NCI-H345 (cell line): ENCODE results near the gene SP140.
"Not testable (repeated sequence)": the region's sequence is repeated elsewhere in the genome, so short reads cannot be mapped to it uniquely, and the experiment has no call there.

Experiments
- DNase-seq: peaks from one replicate; lab custom pipeline; 2025; lab: John Stamatoyannopoulos, UW

SP140 gene

DNA sequence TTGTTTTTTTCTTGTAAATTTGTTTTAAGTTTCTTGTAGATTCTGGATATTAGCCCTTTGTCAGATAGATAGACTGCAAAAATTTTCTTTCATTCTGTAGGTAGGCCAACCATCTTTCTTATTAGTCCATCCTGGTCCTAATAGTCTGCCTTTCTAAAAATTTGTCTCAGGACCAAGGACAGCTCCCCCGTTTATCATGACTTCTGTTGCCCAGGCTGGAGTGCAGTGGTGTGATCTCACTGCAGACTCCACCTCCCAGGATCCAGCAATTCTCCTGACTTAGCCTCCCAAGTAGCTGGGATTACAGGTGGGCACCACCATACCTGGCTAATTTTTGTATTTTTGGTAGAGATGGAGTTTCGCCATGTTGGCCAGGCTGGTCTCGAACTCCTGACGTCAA is 63.8 kb downstream of the SP140 start:
- not testable (repeated sequence) for DNase-seq

DNA sequence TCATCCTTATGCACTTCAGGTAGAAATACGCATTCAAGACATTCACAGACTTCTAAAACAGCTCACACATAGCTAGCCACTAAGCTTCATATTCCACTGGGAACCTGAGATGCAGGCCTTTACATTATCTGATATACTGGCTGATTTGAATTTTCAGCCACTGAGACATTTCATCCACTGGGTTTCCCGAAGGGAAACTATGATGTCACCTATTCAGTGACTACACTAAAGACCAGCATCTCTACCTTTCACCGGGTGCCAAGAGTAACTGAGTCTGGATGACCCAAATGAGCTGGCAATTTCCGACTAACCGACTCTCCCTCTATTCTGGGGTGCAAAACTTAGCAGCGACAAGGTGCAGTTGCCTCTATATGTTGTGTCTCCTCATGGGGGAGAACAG is 69.7 kb downstream of the SP140 start:
- no peak for DNase-seq

DNA sequence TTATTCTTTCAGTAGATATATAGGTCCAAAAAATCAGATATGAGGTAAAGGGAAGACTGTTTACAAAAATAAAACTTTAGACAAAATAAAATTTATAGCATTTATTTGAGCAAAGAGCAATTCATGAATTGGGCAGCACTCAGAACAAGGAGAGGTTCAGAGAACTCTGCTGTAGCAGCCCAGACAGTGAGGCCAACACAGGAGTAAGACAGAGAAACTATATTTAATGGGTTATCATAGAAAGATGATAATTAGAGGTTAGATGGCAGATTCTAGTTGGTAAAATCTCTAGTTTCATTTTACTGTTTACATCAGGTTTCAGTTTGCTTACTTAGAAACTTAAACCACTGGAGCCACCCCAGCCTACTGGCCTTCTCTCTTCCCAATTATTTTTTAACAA is 71.4 kb downstream of the SP140 start:
- no peak for DNase-seq

DNA sequence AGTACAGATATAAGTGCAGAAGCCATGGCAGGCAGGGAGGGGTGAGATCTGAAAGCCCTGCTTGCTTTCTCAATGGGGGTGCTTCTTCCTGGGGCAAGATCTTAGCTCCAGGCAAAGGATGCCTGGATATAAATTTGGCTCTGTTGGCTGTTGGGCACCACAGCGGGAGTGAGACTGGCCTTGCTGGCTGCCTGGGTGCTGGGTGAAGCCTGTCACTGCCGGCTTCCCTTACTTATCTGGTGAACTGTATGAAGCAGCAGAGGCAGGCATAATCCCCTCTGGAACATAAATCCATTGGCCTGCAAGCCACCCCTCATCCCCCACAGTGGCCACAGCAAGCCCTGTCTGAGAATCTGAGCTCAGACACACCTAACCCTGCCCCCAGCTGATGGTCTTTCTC is 74.1 kb downstream of the SP140 start:
- no peak for DNase-seq

DNA sequence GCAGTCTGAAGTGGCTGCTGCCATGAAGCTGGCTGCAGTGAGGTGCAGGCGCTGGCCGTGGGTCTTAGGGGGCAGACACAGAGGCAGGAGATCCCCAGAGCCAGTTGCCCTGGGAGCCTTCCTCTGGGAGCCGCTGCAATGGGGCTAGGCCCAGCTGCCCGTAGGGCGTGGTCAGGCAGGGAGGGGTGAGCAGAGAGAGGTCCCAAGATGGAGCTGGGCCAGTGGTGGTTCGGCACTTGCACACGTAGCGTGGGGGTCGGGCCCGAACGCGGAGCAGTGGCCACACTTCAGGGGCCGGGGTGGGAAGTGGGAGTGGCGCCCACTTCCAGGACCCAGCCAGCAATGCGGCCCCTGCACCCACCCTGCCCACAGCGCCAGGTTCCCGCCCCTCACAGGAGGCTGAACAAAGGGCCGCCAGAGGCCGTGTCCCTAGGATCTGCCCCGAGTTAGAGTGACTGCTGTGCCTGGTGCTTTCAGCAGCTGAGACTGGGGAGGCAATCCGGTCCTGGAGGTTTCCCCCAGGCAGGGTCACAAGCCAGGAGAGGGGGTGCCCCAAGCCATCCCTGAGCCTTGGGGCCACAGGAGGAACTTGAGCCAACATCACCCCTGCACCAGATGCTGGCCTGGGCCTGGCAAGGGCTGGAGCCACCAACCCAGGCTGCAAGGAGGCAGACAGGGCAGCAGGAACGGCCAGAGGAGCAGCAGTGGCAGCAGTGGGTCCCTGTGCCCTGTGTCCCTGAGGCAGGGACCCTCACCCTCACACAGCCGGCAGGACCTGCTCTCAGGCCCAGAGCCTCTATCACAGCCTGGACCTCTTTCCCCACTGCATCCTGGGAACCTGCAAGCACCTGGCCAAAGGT is 80.1 kb downstream of the SP140 start:
- no peak for DNase-seq

DNA sequence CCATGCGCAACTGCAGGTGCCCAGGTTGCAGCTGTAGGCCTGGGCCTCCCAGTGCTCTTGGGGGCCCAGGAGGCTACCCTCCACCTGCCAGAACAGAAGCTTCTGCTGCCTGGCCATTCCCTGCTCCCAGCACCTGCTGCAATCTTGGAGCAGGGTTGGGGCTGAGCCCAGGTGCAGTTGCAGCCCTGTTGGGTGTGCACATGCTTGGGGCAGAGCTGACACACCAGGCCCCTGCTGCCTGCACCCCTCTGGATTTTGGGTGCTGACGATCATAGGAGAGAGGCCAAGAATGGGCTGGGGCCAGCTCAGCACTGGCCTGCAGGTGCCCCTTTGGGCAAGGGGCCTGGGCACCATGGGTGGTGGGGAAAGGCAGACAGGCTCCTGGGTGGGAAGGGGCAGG is 80.9 kb downstream of the SP140 start:
- DNase-seq = no peak

DNA sequence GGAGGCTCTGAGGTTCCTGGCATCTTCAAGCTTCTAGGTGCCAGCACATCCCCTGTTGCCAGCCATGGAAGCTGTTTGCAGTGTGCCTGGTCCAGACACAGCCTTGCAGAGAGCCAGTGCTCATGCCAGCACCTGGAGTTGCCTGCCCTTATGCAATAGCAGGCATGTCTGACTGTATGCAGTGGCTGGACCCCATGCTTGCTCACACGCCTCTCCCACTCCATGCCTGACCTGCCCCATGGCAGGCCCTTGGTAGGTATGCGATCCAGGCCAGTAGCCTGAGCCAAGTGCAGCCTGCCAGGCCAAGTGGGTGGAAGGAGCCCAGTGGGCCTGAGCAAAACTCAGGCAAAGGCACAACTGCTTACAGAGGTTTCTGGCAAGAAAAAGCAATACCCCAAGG is 81.9 kb downstream of the SP140 start:
- DNase-seq = no peak

DNA sequence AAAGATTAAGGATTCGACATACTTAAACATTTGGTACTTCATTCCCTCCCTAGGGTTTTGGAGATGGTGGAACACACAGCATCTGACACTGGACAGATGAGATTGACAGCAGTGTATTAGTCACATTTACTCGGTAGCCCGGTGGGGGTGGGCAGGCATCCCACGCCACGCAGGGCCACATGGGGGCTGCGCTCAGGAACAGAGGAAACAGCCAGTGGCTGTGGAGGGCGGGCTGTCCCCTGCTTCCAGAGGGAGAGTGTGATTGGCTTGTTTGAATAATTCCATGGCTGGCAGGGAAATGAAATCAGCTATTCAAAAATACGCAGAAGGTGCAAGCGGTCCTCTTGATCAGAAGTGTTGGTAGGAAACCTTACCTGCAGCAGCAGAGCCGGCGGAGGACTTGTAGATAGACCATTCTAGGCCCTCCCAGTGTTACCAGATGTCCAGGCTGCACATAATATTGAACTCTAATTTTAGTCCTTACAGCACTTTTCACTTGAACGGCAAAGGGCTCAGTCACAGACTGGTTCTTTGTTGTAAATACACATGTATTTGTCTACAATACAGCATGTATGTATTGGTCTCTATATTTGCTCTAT is 83.0 kb downstream of the SP140 start:
- no peak for DNase-seq

DNA sequence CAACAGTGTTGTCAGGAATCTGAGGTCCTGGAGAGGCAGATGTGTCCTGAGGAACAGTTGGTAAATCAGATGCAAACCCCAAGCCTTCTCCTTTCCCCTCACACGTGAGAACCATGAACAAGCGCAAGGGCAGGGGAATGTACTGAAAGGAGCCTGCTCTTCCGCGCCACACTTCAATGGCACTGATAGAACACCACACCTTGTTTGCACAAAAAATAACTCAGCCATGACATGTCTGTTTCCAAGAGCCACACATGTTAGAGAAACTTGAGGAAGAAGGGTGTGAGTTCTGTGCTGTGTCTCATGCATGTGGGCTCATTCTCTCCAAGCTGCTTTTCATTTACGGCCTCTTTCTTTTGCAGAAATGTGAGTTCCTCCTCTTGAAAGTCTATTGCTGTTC is 85.3 kb downstream of the SP140 start:
- not testable (repeated sequence) for DNase-seq

DNA sequence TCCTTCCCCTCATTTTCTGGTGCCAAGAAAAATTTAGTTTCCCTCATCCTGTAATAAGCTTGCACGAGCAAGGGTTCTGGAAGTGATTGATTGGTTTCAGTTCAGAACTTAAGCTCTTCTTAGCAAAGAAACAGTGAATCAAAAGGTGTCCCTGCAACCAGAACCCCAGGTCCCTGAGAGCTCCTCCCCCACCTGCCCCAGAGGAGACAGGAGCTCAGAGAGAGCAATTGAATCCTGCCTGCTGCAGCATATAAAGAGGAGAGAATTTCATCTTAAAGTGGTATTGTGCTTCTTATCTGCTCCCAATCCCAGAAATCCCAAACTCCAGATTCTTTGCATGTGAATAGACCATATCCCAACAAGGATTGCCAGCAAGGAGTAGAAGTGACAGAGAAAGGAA is 86.1 kb downstream of the SP140 start:
- DNase-seq = not testable (repeated sequence)

DNA sequence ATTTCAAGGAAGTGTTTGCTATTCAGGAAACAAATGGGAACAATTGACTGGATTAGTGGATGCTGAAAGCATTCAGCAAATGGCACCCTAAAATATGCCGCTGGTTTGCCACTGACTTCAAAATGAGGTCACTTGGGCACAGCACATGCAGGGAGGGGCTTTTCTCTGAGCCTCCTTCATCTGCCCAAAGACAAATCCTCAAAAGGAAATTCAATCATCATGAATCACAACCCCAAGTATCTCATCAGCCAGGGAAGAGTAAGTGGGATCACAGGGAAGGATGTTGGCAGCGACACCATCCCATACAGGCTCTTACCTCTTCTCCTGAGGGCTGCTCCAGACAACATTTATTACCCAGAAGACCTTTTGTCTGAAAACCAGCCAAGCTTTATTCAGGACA is 87.1 kb downstream of the SP140 start:
- no peak for DNase-seq

DNA sequence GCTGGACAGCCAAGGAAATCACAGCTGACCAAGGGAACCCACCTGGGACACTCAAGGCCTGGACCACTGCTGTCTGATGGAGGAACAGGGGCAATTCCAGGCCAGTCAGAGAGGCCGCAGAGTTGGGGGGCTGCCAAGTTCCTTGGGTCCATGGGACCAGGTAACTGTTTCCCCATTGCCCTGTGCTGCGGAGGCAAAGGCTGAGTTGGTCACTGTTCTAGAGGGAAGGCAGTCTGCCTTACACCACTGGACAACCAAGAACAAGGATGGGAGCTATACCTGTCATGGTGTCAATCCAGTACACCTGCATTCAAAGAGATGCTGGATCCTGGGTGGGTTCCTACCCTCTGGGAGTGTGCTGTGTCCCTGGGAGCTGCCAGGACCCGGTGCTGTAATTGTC is 91.8 kb downstream of the SP140 start:
- DNase-seq = no peak

DNA sequence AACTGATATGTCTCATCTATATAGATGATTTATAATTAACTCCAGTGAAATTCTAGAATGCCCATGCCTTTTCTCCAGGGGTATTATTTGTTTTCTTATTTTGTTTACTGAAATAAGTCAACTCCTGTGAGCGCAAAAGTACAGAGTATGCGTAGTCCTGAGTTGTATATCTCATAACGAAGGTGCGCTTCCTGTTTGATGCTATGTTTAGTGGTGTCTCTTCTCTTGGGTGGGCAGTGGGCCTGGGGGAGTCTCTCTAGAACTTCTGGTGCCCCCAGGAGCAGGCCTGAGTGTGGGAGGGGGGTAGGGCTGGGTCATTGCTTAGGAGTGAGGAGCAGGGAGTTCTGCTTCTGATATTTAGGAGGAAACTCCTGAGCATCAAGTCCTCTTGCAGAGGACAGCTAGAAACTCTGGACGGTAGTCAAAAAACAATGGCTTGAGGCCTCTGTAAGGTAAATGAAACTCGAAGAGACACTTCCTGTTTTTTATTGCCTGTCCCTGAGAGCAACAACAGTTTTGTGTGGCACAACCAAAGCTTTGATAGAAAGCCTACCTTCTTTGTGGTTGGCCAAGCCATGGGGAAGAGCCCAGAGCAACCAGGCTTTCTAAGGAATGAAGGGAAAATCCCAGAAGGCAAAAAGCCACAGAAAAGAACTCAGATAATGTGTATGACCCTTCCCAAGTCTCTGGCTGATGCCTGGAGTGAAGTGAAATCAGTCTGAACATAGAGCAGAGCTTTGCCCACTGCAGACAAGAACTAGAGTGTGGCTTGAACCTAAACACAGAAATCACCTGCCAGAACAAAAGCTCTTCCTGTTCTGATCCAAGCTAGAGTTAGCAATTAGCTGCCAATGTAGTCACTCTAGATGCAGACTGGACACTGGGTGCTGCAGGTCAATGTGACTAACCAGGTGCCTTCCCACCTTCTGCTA is 92.9 kb downstream of the SP140 start:
- no peak for DNase-seq

DNA sequence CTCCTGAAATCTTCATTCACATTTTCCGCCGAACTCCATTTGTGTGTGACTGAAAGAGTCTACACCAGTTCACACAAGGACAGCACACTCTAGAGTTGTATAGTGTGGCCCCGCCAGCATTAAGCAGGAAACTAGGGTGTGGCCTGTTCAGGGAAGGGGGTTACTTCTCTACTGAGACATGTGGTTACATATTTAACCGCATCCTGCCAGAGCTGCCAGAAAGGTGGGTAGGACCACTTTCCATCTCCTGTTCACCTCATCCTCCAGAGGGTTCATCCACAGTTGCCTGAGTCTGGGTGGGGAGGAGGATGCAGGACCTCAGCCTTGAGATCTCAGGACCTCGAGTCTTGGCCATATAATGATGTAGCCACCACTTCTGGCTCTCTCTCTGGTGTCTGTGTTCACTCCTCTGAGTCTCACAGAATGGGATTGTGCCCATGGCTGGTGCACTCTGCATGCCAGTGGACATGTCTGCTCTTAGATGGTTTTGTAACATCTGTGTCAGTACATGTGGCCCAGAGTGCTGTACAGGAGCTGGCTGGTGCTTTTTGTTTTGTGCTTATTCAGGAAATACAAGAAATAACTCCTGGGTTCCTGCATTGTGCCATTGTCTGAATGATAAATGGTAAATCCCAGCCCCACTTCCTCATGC is 93.8 kb downstream of the SP140 start:
- DNase-seq = no peak

DNA sequence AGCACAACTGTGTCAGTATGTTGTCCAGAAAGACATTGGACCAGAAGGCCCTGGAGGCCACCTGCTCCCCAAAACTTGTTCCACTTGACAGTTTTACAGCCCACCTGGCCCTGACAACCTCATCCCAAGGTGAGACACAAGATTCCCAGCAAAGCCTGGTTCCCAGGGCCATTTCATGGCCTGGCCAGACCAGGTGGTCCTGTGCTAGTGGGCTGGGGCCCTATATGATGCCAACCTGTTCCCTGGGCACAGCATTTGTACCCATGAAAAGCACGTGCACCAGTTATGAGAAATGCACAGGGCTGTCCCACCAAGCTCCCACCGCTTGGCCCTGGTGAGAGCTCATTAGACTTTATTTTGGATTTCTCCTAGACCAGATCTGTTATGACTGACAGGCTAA is 95.5 kb downstream of the SP140 start:
- DNase-seq = no peak

DNA sequence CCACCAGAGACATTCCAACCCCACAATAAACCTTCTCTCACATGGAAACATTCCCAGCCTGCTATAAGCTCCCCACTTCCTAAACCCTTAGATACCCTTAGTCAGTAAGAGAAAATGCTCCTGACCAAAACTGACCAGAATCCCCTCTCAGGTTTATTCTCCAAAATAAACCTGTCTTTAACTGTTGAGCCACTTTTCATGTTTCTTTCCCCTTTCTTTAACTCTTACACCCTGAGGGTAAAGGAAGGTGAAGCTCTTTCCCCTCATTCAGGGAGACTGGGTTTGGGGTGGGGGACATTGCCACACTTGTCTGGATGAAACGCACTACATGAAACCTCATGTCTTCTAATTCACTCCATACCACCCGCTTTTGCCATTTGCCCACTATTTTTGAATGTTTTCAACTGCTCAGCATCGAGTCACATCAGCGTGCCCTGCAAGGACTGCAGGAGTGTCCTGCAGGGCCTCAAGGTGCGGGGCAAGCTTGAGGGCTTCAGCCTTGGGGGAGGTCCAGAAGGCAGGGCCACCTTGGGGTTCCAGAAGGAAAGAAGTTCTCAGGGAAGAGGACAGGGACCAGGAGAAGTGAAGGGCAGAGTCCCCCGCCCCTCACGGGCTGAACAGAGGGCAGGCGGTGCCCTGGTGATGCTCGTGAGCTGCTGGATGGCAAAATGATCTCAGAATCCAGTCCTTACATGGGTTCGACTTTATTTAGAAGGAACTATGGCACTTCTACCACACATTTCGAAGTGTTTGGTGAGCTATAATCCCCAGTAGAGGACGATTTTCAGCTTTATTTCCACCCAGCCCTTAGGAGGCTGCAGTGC is 97.2 kb downstream of the SP140 start:
- no peak for DNase-seq

DNA sequence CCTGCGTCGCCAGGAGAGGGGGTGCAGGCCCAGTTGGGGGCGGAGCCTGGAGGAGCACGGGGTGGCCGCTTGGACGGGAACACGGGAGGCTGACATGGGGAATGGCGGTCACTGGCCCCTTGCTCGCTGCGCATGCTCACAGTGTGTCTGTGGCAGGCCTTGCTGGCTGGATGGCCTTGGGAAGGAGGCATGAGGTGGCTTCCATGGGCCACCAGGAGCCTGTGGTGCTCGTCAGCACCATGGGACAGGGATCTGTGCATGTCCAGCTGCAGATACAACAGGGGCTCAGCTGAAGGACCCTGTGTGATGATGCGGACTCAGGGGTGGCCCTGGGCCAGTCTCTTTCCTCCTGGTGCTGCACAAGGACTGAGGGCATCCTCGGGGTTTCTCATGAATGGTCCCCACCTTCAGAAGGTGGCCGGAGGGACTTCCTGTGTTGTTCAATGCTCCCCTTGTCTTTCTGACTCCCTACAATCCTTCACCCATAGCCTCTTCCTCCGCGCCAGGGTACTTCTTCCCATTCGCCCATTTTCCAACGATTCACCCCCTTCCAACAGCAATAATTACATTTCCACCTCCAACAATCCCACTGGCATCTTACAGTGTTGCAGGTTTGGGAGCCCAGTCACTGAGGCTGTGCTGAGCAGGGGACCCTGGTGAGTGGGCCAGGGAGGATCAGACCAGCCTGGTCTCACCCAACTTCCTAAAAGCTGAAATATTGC is 98.0 kb downstream of the SP140 start:
- no peak for DNase-seq

DNA sequence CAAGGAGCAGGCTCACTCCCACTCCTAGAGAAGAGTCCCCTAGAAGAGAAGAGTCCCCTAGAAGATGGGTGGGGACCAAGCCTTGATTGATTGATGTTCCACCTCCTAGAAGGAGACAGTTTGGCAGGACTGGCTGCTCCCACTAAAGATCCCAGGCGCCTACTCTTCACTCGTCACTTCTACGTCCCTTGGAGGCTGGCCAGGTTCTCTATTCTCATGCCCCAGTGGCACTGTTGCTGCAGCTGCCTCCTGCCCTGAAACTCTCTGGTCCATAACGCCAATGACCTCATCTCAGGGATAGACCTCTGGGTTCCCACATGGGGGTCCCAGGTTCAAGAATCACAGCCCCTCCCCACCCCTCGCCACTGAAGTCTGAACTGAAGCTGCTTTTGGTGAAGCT is 99.0 kb downstream of the SP140 start:
- no peak for DNase-seq

DNA sequence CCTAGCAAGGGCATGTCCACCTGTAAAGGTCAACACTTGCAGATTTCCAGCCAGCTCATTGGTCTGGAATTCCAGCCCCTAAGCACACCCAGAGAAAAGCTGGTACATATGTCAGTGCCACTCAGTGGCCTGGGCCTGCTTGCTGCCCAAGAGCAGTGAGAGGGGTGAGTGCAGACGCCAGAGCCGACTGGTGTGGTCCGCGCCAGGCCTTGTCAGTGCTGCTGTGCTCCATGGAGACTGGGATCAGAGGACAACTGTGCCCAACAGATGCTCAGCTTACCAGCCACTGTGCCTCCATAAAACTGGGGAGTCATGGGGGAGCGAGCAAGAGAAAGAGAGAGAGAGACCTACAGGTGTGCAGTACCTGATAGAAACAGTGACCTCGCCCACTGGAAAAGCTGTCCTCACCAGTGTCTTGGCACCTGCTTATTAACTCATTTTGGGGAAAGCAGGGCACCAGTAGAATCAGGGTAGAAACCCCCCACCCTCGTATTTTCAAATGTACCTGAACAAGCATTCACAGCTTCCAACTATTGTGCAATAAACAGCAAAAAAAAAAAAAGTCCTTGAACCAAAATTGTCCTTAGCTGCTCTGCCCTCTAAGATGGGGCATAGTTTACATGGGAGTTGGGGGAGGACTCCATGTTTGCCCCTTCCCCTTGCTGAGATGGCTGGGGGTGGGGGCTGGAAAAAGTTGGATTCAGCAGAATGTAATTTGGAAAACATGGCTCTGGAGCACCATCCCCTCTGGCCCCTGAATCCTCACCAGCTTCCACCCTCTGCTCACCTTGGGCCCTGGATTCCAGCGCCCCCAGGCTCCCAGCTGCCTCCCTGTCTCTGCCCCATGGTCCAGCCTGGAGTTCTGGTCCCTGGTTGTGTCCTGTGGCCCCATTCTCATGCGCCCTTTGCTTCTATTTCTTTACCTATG is 100.0 kb downstream of the SP140 start:
- no peak for DNase-seq
